GM21423 (cell line): ENCODE data around the gene CCNJ.
"Not testable (repeated sequence)": the region's sequence is repeated elsewhere in the genome, so short reads cannot be mapped to it uniquely, and the experiment has no call there.

Experiments used
- ATAC-seq: cut with Tn5 transposase; IDR thresholded peaks from one replicate; pipeline ENCODE4 v1.9.1; 2021; ENCODE audit warnings: mild to moderate bottlenecking, moderate library complexity; ENCODE audit not compliant: unreplicated experiment

The CCNJ gene

GRCh38 chr10:96043033-96043892 is at the start of gene CCNJ:
CCNJ (plus strand) TSS chr10:96043583; CDS start chr10:96044394, 811 bp downstream.
- peak; percentile 84 for ATAC-seq

GRCh38 chr10:95994376-95994775 is 49.0 kb upstream of the CCNJ start:
- not testable (repeated sequence) for ATAC-seq

GRCh38 chr10:95998255-95998784 is 45.1 kb upstream of the CCNJ start:
- ATAC-seq, result no peak

DNA sequence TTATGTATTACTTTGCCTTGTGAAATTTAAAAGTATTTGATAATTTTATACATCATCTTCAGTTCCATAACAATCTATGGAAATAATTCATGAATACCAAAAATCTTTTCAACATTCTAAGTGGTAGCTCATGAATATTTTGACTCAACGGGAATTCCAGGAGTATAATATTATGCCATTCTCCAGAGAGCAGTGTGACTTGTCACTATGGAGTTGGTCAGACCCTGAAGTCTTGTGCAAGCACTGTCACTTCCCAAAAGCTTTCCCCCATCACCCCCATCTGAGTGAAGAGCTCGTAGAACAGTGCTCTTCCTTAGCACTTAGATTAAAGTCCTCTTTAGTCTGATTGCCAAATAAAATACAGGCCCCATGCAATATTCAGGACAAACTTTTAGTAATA is 29.4 kb upstream of the CCNJ start:
- no peak for ATAC-seq

DNA sequence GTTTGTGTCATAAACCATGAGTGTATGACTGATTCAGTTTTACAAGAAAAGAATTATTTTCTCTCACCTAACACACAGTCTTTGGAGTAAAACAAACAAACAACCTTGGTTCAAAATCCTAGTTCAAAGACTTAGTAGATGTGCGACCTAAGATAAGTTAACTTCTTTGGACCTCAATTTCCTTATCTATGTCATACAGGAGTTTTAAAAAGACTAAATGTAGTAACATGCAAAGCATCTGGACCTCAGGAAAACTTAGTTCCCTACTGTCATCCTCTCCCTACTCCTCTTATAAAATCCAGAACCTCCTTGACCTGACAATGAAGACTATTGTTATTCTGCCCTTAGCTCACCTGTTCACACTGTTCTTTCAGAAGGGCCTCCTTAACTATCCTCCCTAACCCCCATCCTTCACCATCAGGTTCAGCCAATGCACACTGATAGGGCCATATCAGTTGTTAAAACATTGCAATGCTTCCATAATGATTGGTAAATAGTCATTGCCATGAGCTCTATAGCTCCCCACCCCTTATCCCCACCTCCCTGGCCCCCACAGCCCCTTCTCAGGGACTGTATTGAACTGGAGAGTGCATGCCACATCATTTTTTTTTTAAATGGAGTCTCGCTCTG is 28.8 kb upstream of the CCNJ start:
- no peak for ATAC-seq

- ATAC-seq, result no peak
Observed at GRCh38 chr10:96017191-96017687, 26.1 kb upstream of the CCNJ start.

- ATAC-seq, result no peak
Observed at GRCh38 chr10:96021332-96021731, 22.1 kb upstream of the CCNJ start.

DNA sequence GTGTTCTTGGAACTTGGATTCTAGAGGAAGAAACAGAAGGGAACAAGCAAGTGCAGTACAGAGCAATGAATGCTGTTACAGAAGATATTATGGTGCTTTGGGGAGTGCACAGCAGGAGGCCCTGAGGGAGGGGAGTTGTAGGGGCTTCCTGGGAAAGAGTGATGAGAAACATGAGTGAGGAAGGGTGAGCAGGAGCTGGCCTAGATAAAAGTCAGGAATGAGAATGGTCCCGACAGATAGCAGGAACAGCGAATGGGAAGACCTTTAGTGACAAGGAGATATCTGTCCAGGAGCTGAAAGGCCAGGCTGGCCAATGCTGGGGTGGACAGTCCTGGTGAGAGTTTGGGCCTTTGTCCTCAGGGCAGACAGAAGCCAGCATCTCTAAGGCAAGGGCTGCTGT is 20.6 kb upstream of the CCNJ start:
- ATAC-seq, result no peak

DNA sequence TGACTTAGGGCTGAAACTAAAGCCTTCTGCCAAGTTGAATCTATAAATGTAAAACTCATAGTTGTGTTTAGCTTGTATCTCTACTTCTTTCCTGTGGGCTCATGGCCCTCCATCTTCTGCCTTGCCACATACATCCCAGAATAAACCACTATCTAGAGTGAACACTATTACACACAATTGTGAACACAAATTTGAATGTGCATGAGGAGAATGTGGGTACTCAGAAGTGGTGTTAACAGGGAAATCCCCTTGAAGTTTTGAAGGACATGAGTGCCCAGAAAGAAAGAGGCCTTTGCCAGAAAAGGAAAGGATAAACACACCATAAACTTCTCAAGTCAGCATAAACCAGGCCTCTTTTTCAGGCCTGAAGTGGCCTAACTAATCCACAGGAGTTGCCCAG is 20.2 kb upstream of the CCNJ start:
- ATAC-seq, result no peak

GRCh38 chr10:96025566-96025965 is 17.8 kb upstream of the CCNJ start:
- ATAC-seq, result no peak

- no peak for ATAC-seq
Observed at GRCh38 chr10:96034625-96035024, 8.8 kb upstream of the CCNJ start.

GRCh38 chr10:96038476-96039387 is 4.7 kb upstream of the CCNJ start:
- ATAC-seq, result no peak

- no peak for ATAC-seq
Observed at GRCh38 chr10:96041146-96041545, 2.2 kb upstream of the CCNJ start.

DNA sequence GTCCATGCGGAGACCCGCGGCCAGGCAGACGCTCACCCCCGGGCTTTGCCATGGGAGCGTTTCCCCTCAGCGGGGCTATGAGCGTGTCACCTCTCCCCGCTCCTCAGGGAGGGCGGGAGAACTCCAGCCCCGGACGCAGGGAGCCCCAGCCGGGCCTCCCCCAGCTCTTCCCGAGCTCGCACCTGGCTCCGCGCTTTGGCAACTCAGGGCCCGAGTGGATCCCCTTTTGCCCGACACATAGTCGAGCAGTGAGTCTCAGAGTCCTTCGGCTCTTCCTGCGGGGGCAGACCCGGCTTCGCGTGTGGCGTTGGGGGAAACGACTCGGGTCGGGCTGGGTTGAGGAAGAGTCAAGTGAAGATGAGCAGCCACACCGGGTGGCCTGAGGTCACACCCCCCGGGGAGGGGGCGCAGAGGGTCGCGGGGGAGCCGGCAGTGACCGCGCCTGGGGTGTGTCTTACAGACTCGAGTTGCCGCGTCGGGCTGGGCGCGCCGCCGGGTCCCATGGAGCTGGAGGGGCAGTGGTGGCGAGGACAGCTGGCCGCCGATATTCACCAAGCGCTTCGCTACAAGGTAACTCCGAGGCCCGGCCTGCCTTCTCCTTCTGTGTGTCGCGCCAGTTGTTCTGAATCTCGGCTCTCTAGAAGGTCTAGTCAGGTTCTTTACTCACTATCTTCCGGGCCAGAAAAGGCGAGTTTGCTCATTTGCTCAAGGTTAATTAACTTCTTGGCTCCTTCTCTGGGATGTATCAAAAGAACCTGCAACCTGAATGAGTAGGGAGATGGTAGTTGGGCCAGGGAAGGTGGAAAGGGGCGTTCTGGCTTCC is 721 bp downstream of the CCNJ start:
- ATAC-seq, result peak; percentile 32

DNA sequence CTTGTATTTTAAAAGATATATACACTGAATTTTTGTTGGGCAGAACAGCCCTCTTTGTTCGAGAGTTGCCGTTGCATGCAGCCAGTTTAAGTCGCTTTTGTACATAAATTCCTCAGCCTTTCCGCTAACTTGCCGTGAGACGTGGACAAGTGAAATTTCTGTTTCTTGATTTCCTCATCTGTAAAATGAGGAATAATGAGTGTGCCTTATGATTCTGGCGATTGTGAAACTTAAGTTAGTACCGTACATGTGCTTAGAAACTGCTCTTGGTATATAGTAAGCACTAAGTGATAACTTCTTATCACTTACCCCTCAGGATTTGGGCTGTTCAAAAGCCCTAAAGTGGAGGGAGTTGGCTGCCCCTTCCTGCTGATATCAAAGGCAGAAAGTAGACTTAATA is 1.4 kb downstream of the CCNJ start:
- no peak for ATAC-seq

GRCh38 chr10:96046546-96046945 is 3.2 kb downstream of the CCNJ start:
- no peak for ATAC-seq

- ATAC-seq, result no peak
Observed at GRCh38 chr10:96047004-96047649, 3.7 kb downstream of the CCNJ start.

GRCh38 chr10:96047925-96048324 is 4.5 kb downstream of the CCNJ start:
- not testable (repeated sequence) for ATAC-seq

DNA sequence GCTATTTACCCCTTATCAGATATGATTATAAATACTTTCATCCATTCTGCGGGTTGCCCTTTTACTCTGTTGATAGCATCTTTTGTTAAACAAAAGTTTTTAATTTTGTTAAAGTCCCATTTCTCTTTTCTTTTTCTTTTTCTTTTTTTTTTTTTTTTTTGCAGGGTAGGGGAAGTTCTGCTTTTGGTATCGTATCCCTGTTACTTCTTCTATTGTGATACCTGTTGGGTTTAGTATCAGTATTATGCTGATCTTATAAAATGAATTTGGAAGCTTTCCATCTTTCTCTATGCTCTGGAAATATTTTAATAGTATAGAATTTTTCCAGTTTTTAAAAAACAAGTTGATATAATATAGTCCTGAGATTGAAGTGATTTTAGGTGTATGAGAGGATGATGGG is 6.0 kb downstream of the CCNJ start:
- ATAC-seq, result no peak

- no peak for ATAC-seq
Observed at GRCh38 chr10:96053985-96054384, 10.6 kb downstream of the CCNJ start.
